CD4-positive, alpha-beta T cell treated with Interleukin-17A for 4 hours (primary cell): ENCODE data around the gene KRTAP5-8.
"Not testable (repeated sequence)": the region's sequence is repeated elsewhere in the genome, so short reads cannot be mapped to it uniquely, and the experiment has no call there.

Experiments
- DNase-seq: peaks from one replicate; pipeline ENCODE4 v3.0.0-alpha.2; 2020; ENCODE audit warnings: mixed read lengths

The KRTAP5-8 gene

GRCh38 chr11:71518506-71519471, 19.0 kb upstream of the KRTAP5-8 start:
- DNase-seq: no peak

DNA sequence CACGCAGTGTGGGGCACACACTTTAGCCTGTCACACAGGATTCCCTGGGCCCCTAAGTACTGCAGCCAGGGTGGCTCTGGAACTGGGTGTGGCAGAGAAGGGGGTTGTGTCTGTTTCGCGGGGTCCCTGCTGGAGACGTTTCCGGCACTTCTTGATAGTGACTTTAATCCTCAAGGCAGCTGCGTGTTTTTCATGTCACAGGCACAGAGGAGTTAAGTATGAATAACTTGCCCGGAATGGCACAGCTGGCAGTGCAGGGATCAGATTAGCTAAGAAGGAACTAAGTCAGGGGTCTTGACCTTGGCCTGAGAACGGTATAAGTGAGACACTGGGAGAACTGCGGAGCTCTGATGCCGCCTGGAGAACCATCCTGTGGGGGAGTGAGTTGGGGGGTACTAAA, 18.3 kb upstream of the KRTAP5-8 start:
- no peak for DNase-seq

- DNase-seq: no peak
Measured at GRCh38 chr11:71525188-71525937, 12.5 kb upstream of the KRTAP5-8 start.

DNA sequence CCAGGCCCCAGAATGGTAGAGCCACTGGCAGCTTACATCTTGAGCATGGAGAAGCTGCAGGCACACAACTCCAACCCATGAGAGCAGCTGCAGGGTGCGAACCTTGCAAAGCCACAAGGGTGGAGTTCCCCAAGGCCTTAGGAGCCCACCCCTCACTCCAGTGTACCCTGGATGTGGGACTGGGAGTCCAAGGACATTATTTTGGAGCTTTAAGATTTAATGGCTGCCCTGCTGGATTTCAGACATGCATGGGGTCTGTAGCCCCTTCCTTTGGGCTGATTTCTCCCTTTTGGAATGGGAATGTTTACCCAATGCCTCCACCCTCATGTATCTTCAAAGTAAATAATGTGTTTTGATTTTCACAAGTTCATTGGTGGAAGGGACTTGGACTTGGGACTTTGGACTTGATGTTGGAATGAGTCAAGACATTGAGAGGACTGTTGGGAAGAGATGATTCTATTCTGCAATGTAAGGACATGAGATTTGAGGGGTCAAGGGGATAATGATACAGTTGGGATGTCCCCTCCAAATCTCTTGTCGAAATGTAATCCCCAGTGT, 11.8 kb upstream of the KRTAP5-8 start:
- no peak for DNase-seq

DNA sequence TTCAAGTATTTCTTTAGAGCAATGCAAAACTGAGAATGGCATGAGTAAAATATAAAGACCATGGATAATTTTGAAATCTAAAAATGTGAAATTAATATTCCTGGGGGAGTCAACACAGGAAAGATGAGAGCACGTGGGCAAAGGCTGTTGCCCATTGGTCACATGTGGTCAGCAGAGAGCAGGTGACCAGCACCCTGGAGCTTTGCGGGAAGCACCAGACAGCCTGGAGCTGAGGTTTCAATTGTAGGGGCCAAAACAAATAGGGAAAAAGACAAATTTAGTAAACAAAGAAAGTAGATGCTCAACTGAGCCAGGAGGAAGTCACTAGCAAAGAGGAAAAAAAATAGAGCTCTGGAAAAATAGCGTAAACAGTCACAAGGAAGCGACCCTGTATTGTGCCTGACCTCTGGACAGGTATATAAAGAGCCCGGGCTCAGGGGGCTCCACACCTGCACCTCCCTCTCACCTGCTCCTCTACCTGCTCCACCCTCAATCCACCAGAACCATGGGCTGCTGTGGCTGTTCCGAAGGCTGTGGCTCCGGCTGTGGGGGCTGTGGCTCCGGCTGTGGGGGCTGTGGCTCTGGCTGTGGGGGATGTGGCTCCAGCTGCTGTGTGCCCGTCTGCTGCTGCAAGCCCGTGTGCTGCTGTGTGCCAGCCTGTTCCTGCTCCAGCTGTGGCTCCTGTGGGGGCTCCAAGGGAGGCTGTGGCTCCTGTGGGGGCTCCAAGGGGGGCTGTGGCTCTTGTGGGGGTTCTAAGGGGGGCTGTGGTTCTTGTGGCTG, 10.8 kb upstream of the KRTAP5-8 start, which contains the start of gene KRTAP5-7:
Gene KRTAP5-7 (plus strand): TSS at position 472 of the 780 bp plus-strand sequence. CDS start 34 bp downstream, at position 506.
- not testable (repeated sequence) for DNase-seq

DNA sequence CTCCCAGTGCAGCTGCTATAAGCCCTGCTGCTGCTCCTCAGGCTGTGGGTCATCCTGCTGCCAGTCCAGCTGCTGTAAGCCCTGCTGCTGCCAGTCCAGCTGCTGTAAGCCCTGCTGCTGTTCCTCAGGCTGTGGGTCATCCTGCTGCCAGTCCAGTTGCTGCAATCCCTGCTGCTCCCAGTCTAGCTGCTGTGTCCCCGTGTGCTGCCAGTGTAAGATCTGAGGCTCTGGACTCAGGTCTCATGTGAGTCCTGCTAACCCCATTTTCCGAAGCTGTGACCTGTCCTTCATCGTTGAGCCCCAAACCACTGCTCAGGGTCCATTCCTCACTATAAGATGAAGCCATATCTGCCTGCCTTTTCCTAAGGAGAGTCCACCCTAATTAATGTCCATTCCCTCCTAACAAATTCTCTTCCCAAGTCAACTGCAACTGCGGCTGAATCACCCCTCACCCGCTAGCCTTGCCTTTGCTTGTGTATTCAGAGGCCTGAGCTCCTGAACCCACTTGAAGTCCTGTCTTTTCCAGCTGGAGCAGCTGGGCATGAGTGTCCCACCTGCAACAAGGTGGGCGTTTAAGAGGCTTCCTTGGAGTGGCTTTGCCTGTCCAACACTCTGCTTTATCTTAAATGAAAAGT, 10.1 kb upstream of the KRTAP5-8 start:
- no peak for DNase-seq

DNA sequence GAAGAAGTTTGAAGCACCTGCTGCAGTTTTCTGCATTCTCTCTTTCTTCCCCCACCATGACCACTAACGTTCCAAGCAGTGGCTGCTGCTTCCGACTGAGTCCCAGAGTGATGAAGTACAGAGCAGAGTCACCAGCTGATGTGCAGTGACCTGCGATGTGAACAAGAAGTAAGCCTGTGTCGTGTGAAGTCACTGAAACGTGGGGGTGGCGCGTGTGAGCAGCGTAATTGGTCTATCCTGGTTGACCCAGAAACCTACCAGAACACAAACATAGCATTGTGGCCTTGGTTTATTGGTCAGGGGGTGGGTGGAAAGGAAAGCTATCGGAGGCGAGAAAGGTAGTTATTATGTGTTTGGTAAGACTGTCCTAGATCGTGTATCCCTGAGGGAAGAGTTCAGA, 7.2 kb upstream of the KRTAP5-8 start:
- no peak for DNase-seq

DNA sequence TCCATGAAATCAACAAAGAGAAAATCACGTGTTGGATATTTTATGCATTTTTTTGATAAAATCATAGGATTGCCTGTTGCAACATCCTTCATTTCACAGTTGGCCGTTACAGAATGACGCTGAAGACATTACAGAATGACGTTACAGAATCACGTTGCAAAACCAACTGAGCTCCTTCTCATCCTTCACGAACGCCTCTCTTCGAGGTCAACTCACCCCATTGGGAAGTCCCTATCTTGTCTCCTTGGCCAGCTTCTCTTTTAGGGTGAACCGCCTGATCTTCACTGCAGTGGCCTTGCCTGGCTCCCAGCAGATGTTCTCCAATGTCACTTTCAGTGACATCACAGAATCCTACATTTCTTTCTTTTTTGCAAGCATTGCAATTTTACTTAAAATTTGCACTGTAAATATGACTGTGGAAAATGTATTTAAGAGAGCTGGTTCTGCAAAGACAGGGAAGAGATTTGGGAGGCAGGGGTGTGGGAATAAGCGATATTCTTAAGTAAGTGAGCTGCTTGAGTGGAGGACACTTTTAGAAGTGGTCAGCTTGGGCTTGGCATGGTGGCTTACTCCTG, 5.7 kb upstream of the KRTAP5-8 start:
- DNase-seq: no peak

GRCh38 chr11:71534711-71535608, 2.9 kb upstream of the KRTAP5-8 start:
- not testable (repeated sequence) for DNase-seq

GRCh38 chr11:71535825-71536224, 2.0 kb upstream of the KRTAP5-8 start:
- no peak for DNase-seq

- DNase-seq: no peak
Measured at GRCh38 chr11:71537537-71537936, 288 bp upstream of the KRTAP5-8 start.

DNA sequence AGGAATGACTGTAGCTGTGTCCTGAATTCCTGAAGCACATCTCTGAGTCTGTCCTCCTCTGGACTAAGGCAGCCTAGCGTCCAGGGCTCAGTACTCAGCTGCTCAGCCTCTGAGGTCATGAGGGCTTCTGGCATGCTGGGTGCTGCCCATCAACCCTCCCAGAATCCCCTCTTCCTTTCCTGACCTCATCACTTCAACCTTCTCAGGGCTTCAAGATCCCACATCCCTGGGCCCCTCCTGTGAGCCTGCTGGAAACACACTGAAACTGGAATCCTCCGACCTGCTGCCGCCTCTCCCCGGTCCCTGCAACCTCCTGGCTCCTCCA, 803 bp downstream of the KRTAP5-8 start:
- no peak for DNase-seq

DNA sequence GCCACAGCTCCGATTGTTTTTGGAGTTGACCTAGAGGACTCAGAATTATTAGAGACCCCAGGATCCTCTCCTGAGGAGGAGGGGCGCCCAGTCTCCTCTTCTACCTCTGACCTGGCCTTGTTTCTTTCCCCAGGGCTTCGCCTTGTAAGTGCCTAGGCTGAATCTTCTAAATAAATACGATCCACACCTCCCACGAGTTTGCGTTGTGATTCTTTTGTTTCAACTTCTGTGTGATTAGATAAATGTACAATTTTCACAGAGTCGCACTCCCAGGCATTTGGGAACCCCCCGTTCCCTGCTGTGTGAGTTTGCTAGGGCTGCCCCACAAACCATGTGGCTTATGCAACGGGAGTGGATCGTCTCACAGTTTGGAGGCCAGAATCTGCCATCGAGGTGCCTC, 1.2 kb downstream of the KRTAP5-8 start:
- no peak for DNase-seq

DNA sequence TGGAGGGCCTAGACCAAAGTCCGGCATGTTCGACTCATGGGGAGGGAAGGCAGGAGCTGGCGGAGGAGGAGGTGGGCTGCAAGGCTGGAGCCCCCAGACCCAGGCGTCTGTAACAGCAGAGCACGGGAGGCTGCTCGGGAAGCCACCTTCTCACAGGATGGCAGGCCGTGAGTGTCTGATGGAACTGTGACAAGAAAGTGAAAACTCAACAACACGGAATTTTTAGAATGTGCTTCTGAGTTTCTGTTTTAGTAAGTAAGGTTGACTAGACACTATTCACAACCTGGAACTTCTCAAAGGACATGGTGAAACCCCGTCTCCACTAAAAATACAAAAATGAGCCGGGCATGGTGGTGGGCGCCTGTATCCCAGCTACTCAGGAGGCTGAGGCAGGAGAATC, 2.1 kb downstream of the KRTAP5-8 start:
- DNase-seq: not testable (repeated sequence)

DNA sequence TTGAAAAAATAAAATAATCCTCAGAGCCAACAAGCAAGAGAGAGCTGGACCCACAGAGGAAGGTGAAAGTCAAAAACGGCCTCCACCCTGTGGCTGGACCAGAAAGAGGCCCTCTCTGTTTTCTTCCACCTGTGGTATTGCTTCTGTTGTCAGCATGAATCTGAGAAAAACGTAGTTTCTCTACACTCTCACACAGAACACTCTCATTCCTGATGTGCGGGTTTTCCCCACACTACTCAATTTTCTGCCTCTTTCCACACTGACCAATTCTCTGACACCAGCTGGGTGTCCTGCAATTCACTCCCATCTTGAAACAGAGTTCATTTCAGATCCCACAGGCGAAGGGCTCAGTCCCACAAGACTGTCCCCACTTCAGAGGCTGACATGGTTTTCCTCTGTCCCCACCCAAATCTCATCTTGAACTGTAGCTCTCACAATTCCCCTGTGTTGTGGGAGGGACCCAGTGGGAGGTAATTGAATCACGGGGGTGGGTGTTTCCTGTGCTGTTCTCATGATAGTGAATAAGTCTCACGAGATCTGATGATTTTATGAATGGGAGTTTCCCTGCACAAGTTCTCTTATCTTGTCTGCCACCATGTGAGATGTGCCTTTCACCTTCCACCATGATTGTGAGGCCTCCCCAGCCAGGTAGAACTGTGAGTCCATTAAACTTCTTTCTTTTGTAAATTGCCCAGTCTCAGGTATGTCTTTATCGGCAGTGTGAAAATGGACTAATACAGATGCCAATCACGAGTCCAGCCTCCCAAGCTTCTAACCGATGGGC, 2.9 kb downstream of the KRTAP5-8 start:
- not testable (repeated sequence) for DNase-seq

GRCh38 chr11:71542382-71542781, 4.6 kb downstream of the KRTAP5-8 start:
- DNase-seq: no peak

- no peak for DNase-seq
Measured at GRCh38 chr11:71542879-71543777, 5.3 kb downstream of the KRTAP5-8 start.

- no peak for DNase-seq
Measured at GRCh38 chr11:71543866-71544265, 6.0 kb downstream of the KRTAP5-8 start.
